ENCODE measurements around the gene RHOJ. TPM values are rescaled to one million over a fixed set of nuclear protein-coding genes. Genes with fewer than 3 reads are reported as not detected.

RHOJ gene
- total RNA-seq, 2 donors from 2014 or later, result 2.5 to 6.6 TPM

GRCh38 chr14:63308723-63309317, 104.6 kb downstream of the RHOJ start:
- intact Hi-C loops (cut with DNase I), result no loop called here
- TF ChIP-seq POLR2A (IDR thresholded peaks at IDR 0.05) (no peak), POLR2AphosphoS5 (IDR thresholded peaks at IDR 0.05) (no peak)
- TF ChIP-seq, protein P1, sequence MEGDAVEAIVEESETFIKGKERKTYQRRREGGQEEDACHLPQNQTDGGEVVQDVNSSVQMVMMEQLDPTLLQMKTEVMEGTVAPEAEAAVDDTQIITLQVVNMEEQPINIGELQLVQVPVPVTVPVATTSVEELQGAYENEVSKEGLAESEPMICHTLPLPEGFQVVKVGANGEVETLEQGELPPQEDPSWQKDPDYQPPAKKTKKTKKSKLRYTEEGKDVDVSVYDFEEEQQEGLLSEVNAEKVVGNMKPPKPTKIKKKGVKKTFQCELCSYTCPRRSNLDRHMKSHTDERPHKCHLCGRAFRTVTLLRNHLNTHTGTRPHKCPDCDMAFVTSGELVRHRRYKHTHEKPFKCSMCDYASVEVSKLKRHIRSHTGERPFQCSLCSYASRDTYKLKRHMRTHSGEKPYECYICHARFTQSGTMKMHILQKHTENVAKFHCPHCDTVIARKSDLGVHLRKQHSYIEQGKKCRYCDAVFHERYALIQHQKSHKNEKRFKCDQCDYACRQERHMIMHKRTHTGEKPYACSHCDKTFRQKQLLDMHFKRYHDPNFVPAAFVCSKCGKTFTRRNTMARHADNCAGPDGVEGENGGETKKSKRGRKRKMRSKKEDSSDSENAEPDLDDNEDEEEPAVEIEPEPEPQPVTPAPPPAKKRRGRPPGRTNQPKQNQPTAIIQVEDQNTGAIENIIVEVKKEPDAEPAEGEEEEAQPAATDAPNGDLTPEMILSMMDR (IDR thresholded peaks at IDR 0.05), result no peak
- H3K36me3 ChIP-seq, result no peaks in the 10 kb centered on the region
- no peaks in the 10 kb centered on the region for H3K4me1 ChIP-seq (replicated peaks)
- no peak overlapping the region for H3K4me3 ChIP-seq
- WGBS, result 49% methylated on average over 7 of the region's 7 CpGs
- no peak overlapping the region for H3K27ac ChIP-seq
- H3K27me3 ChIP-seq (replicated peaks; ENCODE audit: insufficient read depth), result no peaks in the 10 kb centered on the region
- DNase-seq (ENCODE audit: low spot score), result no peak
- no peaks in the 10 kb centered on the region for H3K9me3 ChIP-seq

DNA sequence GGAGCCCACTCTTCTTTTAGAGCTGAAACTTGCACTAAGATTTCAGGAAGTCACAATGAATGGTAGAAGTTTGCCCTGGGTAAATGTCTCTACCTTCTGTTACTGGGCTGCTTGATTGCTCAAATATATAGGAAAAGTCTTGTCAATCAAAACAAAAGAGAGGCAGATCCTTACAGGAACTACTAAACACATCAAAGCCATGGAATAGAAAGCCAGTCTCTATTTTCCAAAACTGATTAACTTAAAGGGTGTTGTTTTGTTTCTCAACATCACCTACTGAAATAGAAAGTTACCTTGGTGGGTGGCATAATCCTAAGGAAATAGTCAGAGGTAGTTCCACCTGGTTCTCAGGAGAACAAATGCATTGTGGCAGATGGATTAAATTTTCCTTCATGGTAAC, 114.6 kb downstream of the RHOJ start, which contains the start of gene GPHB5:
GPHB5 (minus strand) TSS at position 101 of the 400 bp plus-strand sequence. CDS start 1,086 bp downstream, outside the sequence.
- Histone ChIP-seq H3K4me3 (no peak within 1 kb of the TSS), H3K27ac (no peak within 1 kb of the TSS), H3K36me3 (no peaks in the 10 kb centered on the region), H3K4me1 (replicated peaks) (no peaks in the 10 kb centered on the region), H3K27me3 (replicated peaks; ENCODE audit: insufficient read depth) (no peaks in the 10 kb centered on the region), H3K9me3 (no peaks in the 10 kb centered on the region)
- intact Hi-C loops (cut with DNase I), result no loop called here
- DNase-seq (ENCODE audit: low spot score), result no peak
- TF ChIP-seq POLR2A (IDR thresholded peaks at IDR 0.05) (no peak), POLR2AphosphoS5 (IDR thresholded peaks at IDR 0.05) (no peak)
- TF ChIP-seq, protein P1 (IDR thresholded peaks at IDR 0.05), result no peak

DNA sequence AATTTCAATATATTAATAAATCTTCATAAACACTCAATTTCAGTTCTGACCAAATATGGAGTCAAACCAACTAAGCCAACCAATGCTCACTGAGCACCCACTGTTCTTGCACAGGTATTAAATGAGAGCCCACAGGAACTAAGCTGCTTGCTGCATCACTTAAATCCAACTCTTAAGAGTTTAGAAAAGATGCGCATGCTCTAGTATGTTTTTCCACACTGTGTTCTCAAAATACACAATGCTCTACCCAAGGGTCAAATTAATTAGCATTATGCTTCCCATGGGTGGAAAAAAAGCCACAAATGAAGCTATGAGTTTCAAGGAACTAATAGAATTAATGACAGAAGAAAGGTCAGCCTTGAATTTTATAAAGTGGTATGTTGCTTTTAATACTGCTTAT, 118.2 kb downstream of the RHOJ start:
- no peaks in the 10 kb centered on the region for H3K9me3 ChIP-seq
- no peak overlapping the region for H3K4me3 ChIP-seq
- TF ChIP-seq POLR2AphosphoS5 (IDR thresholded peaks at IDR 0.05), result no peak
- no peak for TF ChIP-seq POLR2A (IDR thresholded peaks at IDR 0.05)
- TF ChIP-seq, protein P1 (IDR thresholded peaks at IDR 0.05), result no peak
- no peak for DNase-seq (ENCODE audit: low spot score)
- intact Hi-C loops (cut with DNase I), result no loop called here
- H3K36me3 ChIP-seq, result no peaks in the 10 kb centered on the region
- 94% methylated on average over 1 of the region's 1 CpG for WGBS
- H3K27ac ChIP-seq, result no peak overlapping the region
- H3K27me3 ChIP-seq (replicated peaks; ENCODE audit: insufficient read depth), result no peaks in the 10 kb centered on the region
- no peaks in the 10 kb centered on the region for H3K4me1 ChIP-seq (replicated peaks)

DNA sequence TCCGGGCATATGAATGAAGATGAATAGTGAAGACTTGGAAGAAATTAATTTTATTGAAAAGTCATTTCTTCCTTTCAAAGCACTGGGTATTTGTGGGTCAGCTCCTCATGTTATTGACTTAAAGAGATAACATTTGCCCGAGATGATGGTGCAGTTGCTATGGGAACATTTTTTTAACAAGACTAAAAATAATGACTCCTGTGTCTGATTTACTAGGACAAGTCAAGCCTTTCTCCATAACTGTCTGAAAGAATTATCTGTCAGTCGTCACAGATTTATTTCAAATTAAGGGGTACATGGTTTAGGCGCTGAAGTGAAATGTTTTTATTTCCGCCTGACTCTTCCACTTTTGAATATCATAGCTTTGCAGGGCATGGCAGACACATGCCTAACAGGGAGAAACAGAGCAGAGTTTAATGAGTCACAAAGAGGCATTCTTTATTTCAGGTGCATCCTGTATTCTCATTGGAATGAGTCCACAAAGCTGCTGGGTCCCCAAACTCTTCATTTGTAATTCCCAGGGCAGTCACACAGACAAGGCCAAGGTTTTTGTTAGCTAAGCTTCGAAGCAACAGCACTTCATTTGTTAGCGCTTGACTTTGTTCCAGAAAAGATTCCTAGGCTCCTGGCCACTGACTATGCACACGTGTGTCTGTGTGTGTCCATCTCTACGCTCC, 118.8 kb downstream of the RHOJ start:
- H3K9me3 ChIP-seq, result no peaks in the 10 kb centered on the region
- H3K27ac ChIP-seq, result no peak overlapping the region
- no peak overlapping the region for H3K4me3 ChIP-seq
- DNase-seq (ENCODE audit: low spot score), result no peak
- WGBS, result 39% methylated on average over 9 of the region's 9 CpGs
- intact Hi-C loops (cut with DNase I), result no loop called here
- no peaks in the 10 kb centered on the region for H3K4me1 ChIP-seq (replicated peaks)
- no peak for TF ChIP-seq POLR2A (IDR thresholded peaks at IDR 0.05)
- TF ChIP-seq POLR2AphosphoS5 (IDR thresholded peaks at IDR 0.05), result no peak
- TF ChIP-seq, protein P1 (IDR thresholded peaks at IDR 0.05), result no peak
- H3K36me3 ChIP-seq, result no peaks in the 10 kb centered on the region
- H3K27me3 ChIP-seq (replicated peaks; ENCODE audit: insufficient read depth), result no peaks in the 10 kb centered on the region

- Histone ChIP-seq H3K36me3 (no peaks in the 10 kb centered on the region), H3K4me3 (no peak overlapping the region), H3K27ac (no peak overlapping the region), H3K4me1 (replicated peaks) (no peaks in the 10 kb centered on the region), H3K9me3 (no peaks in the 10 kb centered on the region), H3K27me3 (replicated peaks; ENCODE audit: insufficient read depth) (no peaks in the 10 kb centered on the region)
- no peak for DNase-seq (ENCODE audit: low spot score)
- intact Hi-C loops (cut with DNase I), result no loop called here
- 55% methylated on average over 5 of the region's 5 CpGs for WGBS
- no peak for TF ChIP-seq POLR2A (IDR thresholded peaks at IDR 0.05)
- TF ChIP-seq, protein P1 (IDR thresholded peaks at IDR 0.05), result no peak
- no peak for TF ChIP-seq POLR2AphosphoS5 (IDR thresholded peaks at IDR 0.05)
These were observed 122.6 kb downstream of the RHOJ start for GRCh38 chr14:63326840-63327239.
